IMR-90 (cell line): Measurements from ENCODE around the gene HADH. TPM values are rescaled to one million over a fixed set of nuclear protein-coding genes. Genes with fewer than 3 reads are reported as not detected.

ENCODE experiments used
- ATAC-seq: fragments of 200-7000 bp; cut with Tn5 transposase; 2 replicates; pipeline ENCODE4 v1.9.1; 2020; ENCODE audit warnings: low read depth, mild to moderate bottlenecking, moderate library complexity
- BruUV-seq: library from RNA; stranded (reverse); fragments of 400-500 nt; replicated peaks from 2 replicates; lab custom pipeline; 2021; lab: Mats Ljungman, UMichigan
- CTCF ChIA-PET: fragments of 300-600 bp; formaldehyde crosslinking; extraction: SDS; loops from one replicate; lab custom pipeline; 2021; ENCODE audit warnings: antibody characterized with exemption; lab: Yijun Ruan, JAX
- POLR2A ChIA-PET: fragments of 300-600 bp; sonication (Branson Sonifier 250); formaldehyde crosslinking; loops from one replicate; lab custom pipeline; 2022; ENCODE audit warnings: antibody characterized with exemption; ENCODE audit not compliant: unreplicated experiment; lab: Charles Lee
- DNase-seq: peaks from one replicate; pipeline ENCODE4 v3.0.0; 2013
- H2AFZ ChIP-seq: replicated peaks from 2 replicates; pipeline ENCODE3; 2013; ENCODE audit warnings: low read length, mild to moderate bottlenecking; ENCODE audit not compliant: poor library complexity
- H2AK5ac ChIP-seq: 2 replicates; pipeline ENCODE4 v1.6.1; 2013; ENCODE audit warnings: low read depth, low read length, inconsistent platforms
- H2AK9ac ChIP-seq: replicated peaks from 2 replicates; pipeline ENCODE3; 2013; ENCODE audit warnings: mild to moderate bottlenecking, low read depth, low read length, moderate library complexity; ENCODE audit not compliant: poor library complexity
- H2BK120ac ChIP-seq: 2 replicates; pipeline ENCODE4 v1.6.1; 2013; ENCODE audit warnings: low read depth, low read length, inconsistent platforms
- H2BK15ac ChIP-seq: 3 replicates; pipeline ENCODE4 v1.6.1; 2013; ENCODE audit warnings: low read depth, low read length, inconsistent platforms
- H2BK20ac ChIP-seq: 2 replicates; pipeline ENCODE4 v1.6.1; 2013; ENCODE audit warnings: low read depth, mild to moderate bottlenecking, inconsistent platforms, low read length, moderate library complexity
- H2BK5ac ChIP-seq: 2 replicates; pipeline ENCODE4 v1.6.1; 2013; ENCODE audit warnings: mild to moderate bottlenecking, low read depth, low read length, inconsistent platforms; ENCODE audit not compliant: poor library complexity, severe bottlenecking
- H3K14ac ChIP-seq: replicated peaks from 2 replicates; pipeline ENCODE4 v1.6.1; 2013; ENCODE audit warnings: low read depth, low read length, inconsistent platforms
- H3K18ac ChIP-seq: 2 replicates; pipeline ENCODE4 v1.6.1; 2013; ENCODE audit warnings: low read depth, low read length, control low read depth
- H3K23ac ChIP-seq: 2 replicates; pipeline ENCODE4 v1.6.1; 2013; ENCODE audit warnings: low read depth, low read length, inconsistent platforms
- H3K27ac ChIP-seq: 2 replicates; pipeline ENCODE4 v1.5.1; 2013; ENCODE audit warnings: mild to moderate bottlenecking, control low read depth, low read length; ENCODE audit not compliant: insufficient read depth
- H3K27me3 ChIP-seq: 2 replicates; pipeline ENCODE4 v1.6.1; 2013; ENCODE audit warnings: low read length; ENCODE audit not compliant: control insufficient read depth, insufficient read depth
- H3K36me3 ChIP-seq: 2 replicates; pipeline ENCODE4 v1.6.1; 2013; ENCODE audit warnings: low read length, mixed read lengths; ENCODE audit not compliant: control insufficient read depth, insufficient read depth
- H3K4ac ChIP-seq: 2 replicates; pipeline ENCODE4 v1.6.1; 2013; ENCODE audit warnings: low read depth, low read length, inconsistent platforms
- H3K4me1 ChIP-seq: 2 replicates; pipeline ENCODE4 v1.6.1; 2013; ENCODE audit warnings: low read length, mixed read lengths; ENCODE audit not compliant: control insufficient read depth, insufficient read depth
- H3K4me2 ChIP-seq: 2 replicates; pipeline ENCODE4 v1.6.1; 2013; ENCODE audit warnings: low read depth, mild to moderate bottlenecking, control low read depth, low read length, moderate library complexity
- H3K4me3 ChIP-seq: 2 replicates; pipeline ENCODE4 v1.5.1; 2013; ENCODE audit warnings: low read depth, mild to moderate bottlenecking, control low read depth, low read length, moderate library complexity; ENCODE audit not compliant: insufficient read depth
- H3K56ac ChIP-seq: 2 replicates; pipeline ENCODE4 v1.6.1; 2013; ENCODE audit warnings: low read length, inconsistent platforms; ENCODE audit not compliant: insufficient read depth; ENCODE audit errors: extremely low read depth
- H3K79me1 ChIP-seq, 2 experiments: 2 replicates each; pipeline ENCODE4 v1.6.1; 2013; ENCODE audit warnings: low read length in 2 of 2, inconsistent platforms in 1 of 2, low read depth in 1 of 2
- H3K9ac ChIP-seq: 2 replicates; pipeline ENCODE4 v1.6.1; 2013; ENCODE audit warnings: low read depth, low read length, control low read depth
- H3K9me1 ChIP-seq: 2 replicates; pipeline ENCODE4 v1.6.1; 2013; ENCODE audit warnings: low read length, inconsistent platforms; ENCODE audit not compliant: insufficient read depth
- H3K9me3 ChIP-seq: 2 replicates; pipeline ENCODE4 v1.6.1; 2013; ENCODE audit warnings: low read length; ENCODE audit not compliant: control insufficient read depth, insufficient read depth
- H4K20me1 ChIP-seq: 2 replicates; pipeline ENCODE4 v1.6.1; 2013; ENCODE audit warnings: low read length, inconsistent platforms; ENCODE audit not compliant: insufficient read depth
- H4K5ac ChIP-seq: 2 replicates; pipeline ENCODE4 v1.6.1; 2013; ENCODE audit warnings: mild to moderate bottlenecking, low read depth, low read length, control low read depth
- H4K8ac ChIP-seq, 2 experiments: 2 replicates each; pipeline ENCODE4 v1.6.1; 2013; ENCODE audit warnings: low read depth in 2 of 2, low read length in 2 of 2, control low read depth in 1 of 2, inconsistent platforms in 1 of 2
- H4K91ac ChIP-seq: 2 replicates; pipeline ENCODE4 v1.6.1; 2013; ENCODE audit warnings: low read depth, low read length, inconsistent platforms; ENCODE audit not compliant: insufficient read depth
- BHLHE40 ChIP-seq: fragments of 150-350 bp; IDR thresholded peaks from 2 replicates; pipeline ENCODE4 v1.6.1; 2016; ENCODE audit warnings: mild to moderate bottlenecking, low read depth, low read length
- CEBPB ChIP-seq: IDR thresholded peaks from 2 replicates; pipeline ENCODE4 v1.6.1; 2012; ENCODE audit warnings: low read depth, low read length, improper control_type of control experiment
- CHD1 ChIP-seq: IDR thresholded peaks from 2 replicates; pipeline ENCODE4 v1.6.1; 2012; ENCODE audit warnings: low read depth, low read length, improper control_type of control experiment
- CTCF ChIP-seq: conservative IDR thresholded peaks from 2 replicates; pipeline ENCODE4 v1.5.1; 2012; ENCODE audit warnings: mild to moderate bottlenecking, low read depth, low read length, improper control_type of control experiment
- FOS ChIP-seq: fragments of 150-350 bp; IDR thresholded peaks from 2 replicates; pipeline ENCODE4 v1.6.1; 2016; ENCODE audit warnings: low read depth, low read length
- MAFK ChIP-seq: IDR thresholded peaks from 2 replicates; pipeline ENCODE4 v1.6.1; 2012; ENCODE audit warnings: low read depth, low read length, improper control_type of control experiment
- MAZ ChIP-seq: IDR thresholded peaks from 2 replicates; pipeline ENCODE4 v1.6.1; 2012; ENCODE audit warnings: low read depth, mild to moderate bottlenecking, low read length, improper control_type of control experiment, moderate library complexity, borderline replicate concordance
- MXI1 ChIP-seq: IDR thresholded peaks from 2 replicates; pipeline ENCODE4 v1.6.1; 2012; ENCODE audit warnings: low read depth, mild to moderate bottlenecking, low read length, moderate library complexity, borderline replicate concordance
- NFE2L2 ChIP-seq: fragments of 150-350 bp; IDR thresholded peaks from 2 replicates; pipeline ENCODE4 v1.6.1; 2016; ENCODE audit warnings: low read depth, mild to moderate bottlenecking, low read length
- POLR2A ChIP-seq: IDR thresholded peaks from 2 replicates; pipeline ENCODE4 v1.6.1; 2012; ENCODE audit warnings: mild to moderate bottlenecking, low read depth, low read length
- RAD21 ChIP-seq: IDR thresholded peaks from 2 replicates; pipeline ENCODE4 v1.6.1; 2012; ENCODE audit warnings: low read length, improper control_type of control experiment
- RCOR1 ChIP-seq: IDR thresholded peaks from 2 replicates; pipeline ENCODE4 v1.6.1; 2012; ENCODE audit warnings: mild to moderate bottlenecking, low read length, improper control_type of control experiment; ENCODE audit not compliant: insufficient replicate concordance
- RFX5 ChIP-seq: IDR thresholded peaks from 2 replicates; pipeline ENCODE4 v1.8.0; 2012; ENCODE audit warnings: low read depth, mild to moderate bottlenecking, low read length, moderate library complexity
- WGBS, 2 experiments: methylation state at CpG; one replicate each; pipeline versions ENCODE4 v1.1.5 to v1.1.7; 2013; ENCODE audit warnings: missing lambda C conversion rate in 2 of 2; ENCODE audit not compliant: insufficient read length in 1 of 2; ENCODE audit errors: extremely low coverage in 2 of 2; 5-methylcytosine and 5-hydroxymethylcytosine counted together
- dilution Hi-C: fragments of 300-500 bp; cut with HindIII; formaldehyde crosslinking; loops from one replicate; pipeline ENCODE4 v1.14.3; 2018; ENCODE audit warnings: low sequenced_read_pairs; ENCODE audit not compliant: unreplicated experiment
- in situ Hi-C: fragments of 300-500 bp; cut with MboI; formaldehyde crosslinking; loops from 3 replicates; pipeline ENCODE4 v1.14.3; 2019; ENCODE audit warnings: low sequenced_read_pairs, inconsistent platforms, mixed read lengths
- intact Hi-C: fragments of 100-400 bp; cut with micrococcal nuclease; formaldehyde crosslinking; loops from 2 replicates; pipeline ENCODE4 v1.10.0; 2022
- polyA plus RNA-seq, 3 experiments: library from polyadenylated mRNA; depleted of rRNA; stranded (reverse); fragments of >200 nt; gene quantifications; 2 replicates each; pipeline ENCODE4 v1.2.3, GENCODE V29; 2012; ENCODE audit warnings: low replicate concordance in 1 of 3
- total RNA-seq: library from RNA; depleted of rRNA; stranded (reverse); fragments of >200 nt; gene quantifications from 2 replicates; pipeline ENCODE4 v1.2.3, GENCODE V29; 2012
- TF ChIP-seq, protein P1 (sequence below): fragments of 150-350 bp; IDR thresholded peaks from 2 replicates; pipeline ENCODE4 v1.6.1; 2016; ENCODE audit warnings: low read depth, mild to moderate bottlenecking, low read length, moderate library complexity, borderline replicate concordance
- TF ChIP-seq, protein P2 (sequence below): fragments of 150-350 bp; IDR thresholded peaks from 2 replicates; pipeline ENCODE4 v1.6.1; 2017; ENCODE audit warnings: mild to moderate bottlenecking, antibody characterized with exemption, low read length, low read depth

Gene HADH
- total and polyA plus RNA-seq, 2 of the 4 experiments (the other 2 are of a cell fraction), result 6.8 to 22.6 TPM

DNA sequence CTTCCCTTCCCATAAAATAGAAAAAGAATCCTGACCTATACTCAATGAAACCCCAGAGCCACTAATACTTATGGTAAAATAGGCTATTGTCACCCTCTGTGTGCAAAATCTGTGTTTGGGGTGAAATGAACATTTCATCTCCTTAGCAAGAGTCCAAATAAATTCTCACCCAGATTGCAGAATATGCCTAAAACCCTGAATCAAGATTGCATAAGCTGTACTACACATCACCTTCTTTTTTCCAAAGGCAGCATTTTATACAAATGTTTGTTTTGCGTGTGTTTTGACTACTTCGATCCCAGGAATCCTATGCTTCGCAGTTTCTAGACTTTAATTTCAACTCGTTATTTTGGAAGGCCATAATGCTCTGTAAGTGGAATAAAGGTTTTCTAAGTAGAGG lies 12.2 kb upstream of the HADH start:
- Histone ChIP-seq H2AK5ac (no peak overlapping the region), H3K4me3 (no peak overlapping the region), H2BK20ac (no peak overlapping the region), H3K18ac (no peak overlapping the region), H3K9me1 (no peaks in the 10 kb centered on the region), H2BK120ac (no peak overlapping the region), H4K91ac (no peak overlapping the region), H2AFZ (no peak overlapping the region), H3K4me2 (no peak overlapping the region), H2BK15ac (no peak overlapping the region), H3K27ac (no peak overlapping the region), H3K36me3 (no peaks in the 10 kb centered on the region), H2AK9ac (no peak overlapping the region), H4K8ac (no peak overlapping the region), H3K27me3 (no peaks in the 10 kb centered on the region; the same call in 1 of the 2 replicates), H3K4me1 (no peaks in the 10 kb centered on the region), H3K79me1 (no peaks in the 10 kb centered on the region), H3K23ac (no peak overlapping the region), H4K20me1 (no peaks in the 10 kb centered on the region), H3K9me3 (peaks cover 2% of the 10 kb centered on the region; the same call in 1 of the 2 replicates), H3K9ac (no peak overlapping the region), H3K56ac (no peak overlapping the region), H3K14ac (no peak overlapping the region), H3K4ac (no peak overlapping the region), H4K5ac (no peak overlapping the region), H2BK5ac (no peak overlapping the region)
- no CpG with 5 or more reads among the region's 4 CpGs for WGBS, 2 experiments
- CTCF ChIA-PET, result interaction anchor here (0.7 kb wide), 1 partner anchor 76 kb away, joined by 3 read pairs; no protein-coding TSS in a partner anchor
- ATAC-seq (no peak), DNase-seq (no peak)
- BruUV-seq, result no TSS peak
- no peak for TF ChIP-seq CHD1
- TF ChIP-seq RCOR1, result no peak
- TF ChIP-seq POLR2A, result no peak
- TF ChIP-seq, protein P1, sequence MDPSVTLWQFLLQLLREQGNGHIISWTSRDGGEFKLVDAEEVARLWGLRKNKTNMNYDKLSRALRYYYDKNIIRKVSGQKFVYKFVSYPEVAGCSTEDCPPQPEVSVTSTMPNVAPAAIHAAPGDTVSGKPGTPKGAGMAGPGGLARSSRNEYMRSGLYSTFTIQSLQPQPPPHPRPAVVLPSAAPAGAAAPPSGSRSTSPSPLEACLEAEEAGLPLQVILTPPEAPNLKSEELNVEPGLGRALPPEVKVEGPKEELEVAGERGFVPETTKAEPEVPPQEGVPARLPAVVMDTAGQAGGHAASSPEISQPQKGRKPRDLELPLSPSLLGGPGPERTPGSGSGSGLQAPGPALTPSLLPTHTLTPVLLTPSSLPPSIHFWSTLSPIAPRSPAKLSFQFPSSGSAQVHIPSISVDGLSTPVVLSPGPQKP, result no peak
- TF ChIP-seq RAD21, result no peak
- no peak for TF ChIP-seq MXI1
- TF ChIP-seq MAFK, result no peak
- TF ChIP-seq CTCF, result no peak
- TF ChIP-seq CEBPB, result no peak
- TF ChIP-seq FOS, result no peak
- TF ChIP-seq, protein P2, sequence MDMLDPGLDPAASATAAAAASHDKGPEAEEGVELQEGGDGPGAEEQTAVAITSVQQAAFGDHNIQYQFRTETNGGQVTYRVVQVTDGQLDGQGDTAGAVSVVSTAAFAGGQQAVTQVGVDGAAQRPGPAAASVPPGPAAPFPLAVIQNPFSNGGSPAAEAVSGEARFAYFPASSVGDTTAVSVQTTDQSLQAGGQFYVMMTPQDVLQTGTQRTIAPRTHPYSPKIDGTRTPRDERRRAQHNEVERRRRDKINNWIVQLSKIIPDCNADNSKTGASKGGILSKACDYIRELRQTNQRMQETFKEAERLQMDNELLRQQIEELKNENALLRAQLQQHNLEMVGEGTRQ, result no peak
- TF ChIP-seq RFX5, result no peak
- no peak for TF ChIP-seq BHLHE40
- TF ChIP-seq MAZ, result no peak
- no peak for TF ChIP-seq NFE2L2
- dilution Hi-C loops, result no loop called here
- in situ Hi-C loops, result no loop called here
- intact Hi-C loops, result no loop called here
- POLR2A ChIA-PET, result no interaction called here
